MCF 10A (cell line): ENCODE data around the gene RHOF. TPM values are rescaled to one million over a fixed set of nuclear protein-coding genes. Genes with fewer than 3 reads are reported as not detected.

ENCODE experiments used
- BruUV-seq: library from RNA; stranded (reverse); fragments of 400-500 nt; replicated peaks from 2 replicates; lab custom pipeline; 2021; lab: Mats Ljungman, UMichigan
- CTCF ChIA-PET: fragments of 300-600 bp; sonication (Branson Sonifier 250); formaldehyde crosslinking; extraction: SDS; loops from one replicate; lab custom pipeline; 2021; ENCODE audit warnings: antibody characterized with exemption, inconsistent platforms; lab: Yijun Ruan, JAX
- POLR2A ChIA-PET: fragments of 300-600, 350-650 bp; sonication (Branson Sonifier 250); formaldehyde crosslinking; extraction: SDS; loops from one replicate; lab custom pipeline; 2020; ENCODE audit warnings: antibody characterized with exemption, inconsistent platforms; lab: Yijun Ruan, JAX
- DNase-seq: peaks from one replicate; pipeline ENCODE4 v3.0.0-alpha.2; 2018; ENCODE audit not compliant: unreplicated experiment
- H3K27ac Mint-ChIP-seq: one replicate; pipeline ENCODE4 v1.8.0; 2022; ENCODE audit warnings: mild to moderate bottlenecking, low read depth, mixed read lengths; ENCODE audit not compliant: unreplicated experiment
- H3K27me3 Mint-ChIP-seq: one replicate; pipeline ENCODE4 v1.8.0; 2022; ENCODE audit warnings: mixed read lengths; ENCODE audit not compliant: insufficient read depth, unreplicated experiment
- H3K36me3 Mint-ChIP-seq: one replicate; pipeline ENCODE4 v1.8.0; 2022; ENCODE audit warnings: mild to moderate bottlenecking, moderate library complexity, mixed read lengths; ENCODE audit not compliant: insufficient read depth, unreplicated experiment
- H3K4me1 Mint-ChIP-seq: one replicate; pipeline ENCODE4 v1.8.0; 2022; ENCODE audit warnings: mixed read lengths; ENCODE audit not compliant: insufficient read depth, unreplicated experiment
- H3K4me3 Mint-ChIP-seq: one replicate; pipeline ENCODE4 v1.8.0; 2022; ENCODE audit warnings: mild to moderate bottlenecking, moderate library complexity, mixed read lengths; ENCODE audit not compliant: unreplicated experiment
- H3K9me3 Mint-ChIP-seq: one replicate; pipeline ENCODE4 v1.8.0; 2022; ENCODE audit warnings: mixed read lengths; ENCODE audit not compliant: unreplicated experiment
- intact Hi-C: fragments of 100-400 bp; cut with micrococcal nuclease; formaldehyde crosslinking; loops from 2 replicates; pipeline ENCODE4 v1.14.1; 2022
- total RNA-seq: library from RNA; stranded (reverse); gene quantifications from 2 replicates; pipeline ENCODE4 v1.2.3, GENCODE V29; 2022
- TF ChIP-seq, protein P1 (sequence below): fragments of 200-600 bp; IDR thresholded peaks from one replicate; pipeline ENCODE4 v1.8.0; 2022; ENCODE audit warnings: antibody characterized with exemption, mild to moderate bottlenecking; ENCODE audit not compliant: unreplicated experiment

Gene RHOF
- total RNA-seq, 1 experiment from 2014 or later, result 9.5 TPM

- Mint-ChIP-seq H3K27me3 (no peaks in the 10 kb centered on the region), H3K27ac (peak overlapping the region; percentile 99), H3K4me1 (no peaks in the 10 kb centered on the region), H3K36me3 (peaks cover 40% of the 10 kb centered on the region), H3K4me3 (peak overlapping the region; percentile 87), H3K9me3 (no peaks in the 10 kb centered on the region)
- TF ChIP-seq, protein P1, sequence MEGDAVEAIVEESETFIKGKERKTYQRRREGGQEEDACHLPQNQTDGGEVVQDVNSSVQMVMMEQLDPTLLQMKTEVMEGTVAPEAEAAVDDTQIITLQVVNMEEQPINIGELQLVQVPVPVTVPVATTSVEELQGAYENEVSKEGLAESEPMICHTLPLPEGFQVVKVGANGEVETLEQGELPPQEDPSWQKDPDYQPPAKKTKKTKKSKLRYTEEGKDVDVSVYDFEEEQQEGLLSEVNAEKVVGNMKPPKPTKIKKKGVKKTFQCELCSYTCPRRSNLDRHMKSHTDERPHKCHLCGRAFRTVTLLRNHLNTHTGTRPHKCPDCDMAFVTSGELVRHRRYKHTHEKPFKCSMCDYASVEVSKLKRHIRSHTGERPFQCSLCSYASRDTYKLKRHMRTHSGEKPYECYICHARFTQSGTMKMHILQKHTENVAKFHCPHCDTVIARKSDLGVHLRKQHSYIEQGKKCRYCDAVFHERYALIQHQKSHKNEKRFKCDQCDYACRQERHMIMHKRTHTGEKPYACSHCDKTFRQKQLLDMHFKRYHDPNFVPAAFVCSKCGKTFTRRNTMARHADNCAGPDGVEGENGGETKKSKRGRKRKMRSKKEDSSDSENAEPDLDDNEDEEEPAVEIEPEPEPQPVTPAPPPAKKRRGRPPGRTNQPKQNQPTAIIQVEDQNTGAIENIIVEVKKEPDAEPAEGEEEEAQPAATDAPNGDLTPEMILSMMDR, result no peak
- no TSS peak for BruUV-seq
- POLR2A ChIA-PET, result interaction anchor here (0.5 to 12.4 kb wide), 3 partner anchors 7 to 1605 kb away, joined by 3 to 344 read pairs (median 8); partner anchors contain the start of genes RHOF and SETD1B
- DNase-seq, result peak; percentile 28
- intact Hi-C loops, result no loop called here
- CTCF ChIA-PET, result interaction anchor here (0.6 to 16.6 kb wide), 3 partner anchors 9 to 31 kb away, joined by 3 to 390 read pairs (median 4); partner anchors contain the start of gene RHOF
These were observed 11.1 kb upstream of the RHOF start for GRCh38 chr12:121804417-121805111.

GRCh38 chr12:121803861-121804416 lies 10.5 kb upstream of the RHOF start, which contains the start of gene SETD1B:
Gene SETD1B, plus strand, starts transcription at chr12:121804009. Its CDS starts 729 bp downstream, at chr12:121804738.
- intact Hi-C loops, result no loop called here
- DNase-seq, result peak; percentile 54
- TF ChIP-seq, protein P1, result no peak
- BruUV-seq, result no TSS peak
- Mint-ChIP-seq H3K9me3 (no peaks in the 10 kb centered on the region), H3K27ac (peak within 1 kb of the TSS; percentile 99), H3K4me1 (peaks cover 4% of the 10 kb centered on the region), H3K27me3 (no peaks in the 10 kb centered on the region), H3K4me3 (peak within 1 kb of the TSS; percentile 87), H3K36me3 (peaks cover 40% of the 10 kb centered on the region)
- POLR2A ChIA-PET, result interaction anchor here (0.7 to 13.9 kb wide), 9 partner anchors 4 to 220 kb away, joined by 3 to 344 read pairs (median 24); partner anchors contain the start of genes PSMD9, RHOF and SETD1B
- CTCF ChIA-PET, result interaction anchor here (1.1 to 16.6 kb wide), 2 partner anchors 8 to 32 kb away, joined by 4 to 390 read pairs; partner anchors contain the start of gene RHOF

DNA sequence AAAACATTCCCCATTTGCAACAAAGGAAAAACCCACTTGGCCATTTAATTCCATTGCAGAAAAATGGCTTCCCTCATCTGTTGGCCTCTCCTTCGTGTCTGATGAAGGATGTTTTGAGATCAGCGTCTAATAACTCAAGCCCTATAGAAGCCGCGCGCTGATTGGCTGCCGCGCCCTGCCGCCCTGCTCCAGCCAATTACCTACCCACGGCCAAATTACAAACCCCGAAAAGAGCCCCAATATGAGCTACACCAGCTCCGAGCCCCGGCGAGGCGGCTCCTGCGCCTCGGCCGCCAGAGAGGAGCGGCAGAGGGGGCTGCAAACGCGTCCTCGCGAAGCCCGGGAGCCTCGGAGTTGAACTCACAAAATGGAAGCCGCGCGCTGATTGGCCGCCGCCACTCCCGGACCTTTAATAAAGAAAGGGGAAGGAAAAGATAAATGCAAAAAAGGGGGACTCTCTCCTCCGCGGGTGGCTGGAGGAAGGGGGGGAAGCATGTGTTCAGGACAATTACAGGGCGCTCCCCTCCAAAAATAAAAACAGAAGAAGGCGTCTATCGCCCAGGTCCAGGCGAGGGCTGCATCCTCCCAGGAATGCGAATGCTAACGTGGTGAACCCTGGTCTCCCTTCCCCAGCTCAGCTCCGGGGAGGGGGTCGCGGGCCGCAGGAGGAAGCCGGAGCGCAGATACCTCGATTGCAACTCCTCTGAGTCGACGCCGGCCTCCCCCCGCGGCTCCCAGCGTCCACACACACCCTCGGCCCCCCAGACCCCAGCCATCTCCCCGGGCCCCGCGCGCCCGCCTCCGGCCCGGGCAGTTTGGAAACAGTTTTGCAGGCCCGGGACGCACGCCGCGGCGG lies 9.6 kb upstream of the RHOF start:
- Mint-ChIP-seq H3K36me3 (peaks cover 38% of the 10 kb centered on the region), H3K4me1 (peaks cover 13% of the 10 kb centered on the region), H3K27me3 (no peaks in the 10 kb centered on the region), H3K4me3 (peak overlapping the region; percentile 87), H3K9me3 (no peaks in the 10 kb centered on the region), H3K27ac (peak overlapping the region; percentile 99)
- POLR2A ChIA-PET, result interaction anchor here (0.6 to 13.9 kb wide), 25 partner anchors 5 to 566 kb away, joined by 3 to 344 read pairs (median 4); partner anchors contain the start of genes DIABLO, MLXIP, PSMD9 and RHOF
- intact Hi-C loops, result no loop called here
- CTCF ChIA-PET, result interaction anchor here (0.6 to 16.6 kb wide), 5 partner anchors 7 to 155 kb away, joined by 3 to 390 read pairs (median 4); partner anchors contain the start of gene RHOF
- no TSS peak for BruUV-seq
- TF ChIP-seq, protein P1, result no peak
- DNase-seq, result peak; percentile 96
